ENCODE data around the gene BCAP31.
"Not testable (repeated sequence)": the region's sequence is repeated elsewhere in the genome, so short reads cannot be mapped to it uniquely, and the experiment has no call there.

Gene BCAP31

DNA sequence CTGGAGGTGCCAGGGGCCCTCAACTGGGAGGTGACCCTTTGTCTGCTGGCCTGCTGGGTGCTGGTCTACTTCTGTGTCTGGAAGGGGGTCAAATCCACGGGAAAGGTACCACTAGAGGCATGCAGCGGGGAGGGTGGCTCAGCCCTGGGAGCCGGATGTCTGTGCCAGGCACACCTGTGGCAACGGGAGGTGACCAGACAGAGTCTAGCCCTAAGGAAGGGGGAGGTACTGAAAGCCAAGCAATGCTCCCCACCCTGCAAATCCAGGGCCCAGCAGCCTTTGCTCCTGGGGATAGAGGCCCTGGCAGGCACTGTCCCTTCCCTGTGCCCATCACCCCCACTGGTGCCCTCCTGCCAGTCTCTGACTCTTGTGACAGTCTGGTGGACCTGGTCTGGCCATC lies 32.2 kb downstream of the BCAP31 start:
- TF ChIP-seq TOX (CRISPR knock-in tag; IDR thresholded peaks at IDR 0.05; ENCODE audit: borderline replicate concordance) (no peak), RARB (CRISPR knock-in tag; IDR thresholded peaks at IDR 0.05) (no peak), CSDC2 (CRISPR knock-in tag; IDR thresholded peaks at IDR 0.05) (no peak), OSR1 (CRISPR knock-in tag; IDR thresholded peaks at IDR 0.05) (no peak), BACH2 (CRISPR knock-in tag; IDR thresholded peaks at IDR 0.05; ENCODE audit: borderline replicate concordance) (no peak), TCF4 (CRISPR knock-in tag; IDR thresholded peaks at IDR 0.05; ENCODE audit: borderline replicate concordance) (no peak), ZNF8 (CRISPR knock-in tag; IDR thresholded peaks at IDR 0.05) (no peak), ZFP30 (CRISPR knock-in tag; IDR thresholded peaks at IDR 0.05) (no peak), ISL1 (CRISPR knock-in tag; IDR thresholded peaks at IDR 0.05) (no peak), GLIS3 (CRISPR knock-in tag; IDR thresholded peaks at IDR 0.05) (no peak), CREB5 (CRISPR knock-in tag; IDR thresholded peaks at IDR 0.05; ENCODE audit: low read depth) (no peak), PPARA (CRISPR knock-in tag; IDR thresholded peaks at IDR 0.05; ENCODE audit: borderline replicate concordance) (no peak), ZNF565 (CRISPR knock-in tag; conservative IDR thresholded peaks at IDR 0.05; ENCODE audit: low read depth) (no peak), ZNF70 (CRISPR knock-in tag; IDR thresholded peaks at IDR 0.05) (no peak), ZC3H10 (CRISPR knock-in tag; IDR thresholded peaks at IDR 0.05) (no peak)
- TF ChIP-seq, protein P1, sequence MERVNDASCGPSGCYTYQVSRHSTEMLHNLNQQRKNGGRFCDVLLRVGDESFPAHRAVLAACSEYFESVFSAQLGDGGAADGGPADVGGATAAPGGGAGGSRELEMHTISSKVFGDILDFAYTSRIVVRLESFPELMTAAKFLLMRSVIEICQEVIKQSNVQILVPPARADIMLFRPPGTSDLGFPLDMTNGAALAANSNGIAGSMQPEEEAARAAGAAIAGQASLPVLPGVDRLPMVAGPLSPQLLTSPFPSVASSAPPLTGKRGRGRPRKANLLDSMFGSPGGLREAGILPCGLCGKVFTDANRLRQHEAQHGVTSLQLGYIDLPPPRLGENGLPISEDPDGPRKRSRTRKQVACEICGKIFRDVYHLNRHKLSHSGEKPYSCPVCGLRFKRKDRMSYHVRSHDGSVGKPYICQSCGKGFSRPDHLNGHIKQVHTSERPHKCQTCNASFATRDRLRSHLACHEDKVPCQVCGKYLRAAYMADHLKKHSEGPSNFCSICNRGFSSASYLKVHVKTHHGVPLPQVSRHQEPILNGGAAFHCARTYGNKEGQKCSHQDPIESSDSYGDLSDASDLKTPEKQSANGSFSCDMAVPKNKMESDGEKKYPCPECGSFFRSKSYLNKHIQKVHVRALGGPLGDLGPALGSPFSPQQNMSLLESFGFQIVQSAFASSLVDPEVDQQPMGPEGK (CRISPR knock-in tag; IDR thresholded peaks at IDR 0.05; ENCODE audit: borderline replicate concordance), result no peak
- no peak for ATAC-seq

GRCh38 chrX:153691032-153691827 lies 33.0 kb downstream of the BCAP31 start:
- not testable (repeated sequence) for ATAC-seq

DNA sequence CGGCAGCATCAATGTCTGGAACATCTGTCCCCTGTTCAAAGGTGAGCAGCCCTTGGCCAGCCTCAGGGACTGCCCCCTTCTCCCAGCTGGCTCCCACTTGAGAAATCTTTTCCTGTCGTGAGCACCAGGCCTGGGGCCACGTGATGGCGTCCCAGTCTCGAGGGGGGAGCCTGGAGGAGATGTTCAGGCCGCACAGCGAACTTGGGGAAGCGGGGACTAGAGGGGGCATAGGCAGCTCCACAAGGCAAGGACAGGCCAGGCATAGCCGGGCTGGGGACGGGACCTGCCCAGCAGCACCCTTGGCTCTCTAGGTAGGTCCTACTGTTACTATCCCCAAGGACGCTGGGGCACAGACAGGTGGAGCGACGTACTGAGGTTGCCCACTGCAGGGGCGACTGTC lies 33.7 kb downstream of the BCAP31 start:
- ATAC-seq, result no peak
- TF ChIP-seq CSDC2 (CRISPR knock-in tag; IDR thresholded peaks at IDR 0.05) (no peak), ZFP30 (CRISPR knock-in tag; IDR thresholded peaks at IDR 0.05) (no peak), ZNF70 (CRISPR knock-in tag; IDR thresholded peaks at IDR 0.05) (no peak), ARNTL (CRISPR knock-in tag; IDR thresholded peaks at IDR 0.05; ENCODE audit: borderline replicate concordance, low read depth) (no peak), ZNF8 (CRISPR knock-in tag; IDR thresholded peaks at IDR 0.05) (no peak), BACH2 (CRISPR knock-in tag; IDR thresholded peaks at IDR 0.05; ENCODE audit: borderline replicate concordance) (no peak), ISL1 (CRISPR knock-in tag; IDR thresholded peaks at IDR 0.05) (no peak), PPARA (CRISPR knock-in tag; IDR thresholded peaks at IDR 0.05; ENCODE audit: borderline replicate concordance) (no peak), TSHZ2 (CRISPR knock-in tag; IDR thresholded peaks at IDR 0.05) (no peak), TCF4 (CRISPR knock-in tag; IDR thresholded peaks at IDR 0.05; ENCODE audit: borderline replicate concordance) (no peak), RARB (CRISPR knock-in tag; IDR thresholded peaks at IDR 0.05) (no peak), ZNF565 (CRISPR knock-in tag; conservative IDR thresholded peaks at IDR 0.05; ENCODE audit: low read depth) (no peak), SNAI2 (CRISPR knock-in tag; IDR thresholded peaks at IDR 0.05) (no peak), CSRNP3 (CRISPR knock-in tag; IDR thresholded peaks at IDR 0.05) (no peak), ZFP3 (CRISPR knock-in tag; IDR thresholded peaks at IDR 0.05) (no peak), ZC3H10 (CRISPR knock-in tag; IDR thresholded peaks at IDR 0.05) (no peak), GLIS3 (CRISPR knock-in tag; IDR thresholded peaks at IDR 0.05) (no peak)
- TF ChIP-seq, protein P2, sequence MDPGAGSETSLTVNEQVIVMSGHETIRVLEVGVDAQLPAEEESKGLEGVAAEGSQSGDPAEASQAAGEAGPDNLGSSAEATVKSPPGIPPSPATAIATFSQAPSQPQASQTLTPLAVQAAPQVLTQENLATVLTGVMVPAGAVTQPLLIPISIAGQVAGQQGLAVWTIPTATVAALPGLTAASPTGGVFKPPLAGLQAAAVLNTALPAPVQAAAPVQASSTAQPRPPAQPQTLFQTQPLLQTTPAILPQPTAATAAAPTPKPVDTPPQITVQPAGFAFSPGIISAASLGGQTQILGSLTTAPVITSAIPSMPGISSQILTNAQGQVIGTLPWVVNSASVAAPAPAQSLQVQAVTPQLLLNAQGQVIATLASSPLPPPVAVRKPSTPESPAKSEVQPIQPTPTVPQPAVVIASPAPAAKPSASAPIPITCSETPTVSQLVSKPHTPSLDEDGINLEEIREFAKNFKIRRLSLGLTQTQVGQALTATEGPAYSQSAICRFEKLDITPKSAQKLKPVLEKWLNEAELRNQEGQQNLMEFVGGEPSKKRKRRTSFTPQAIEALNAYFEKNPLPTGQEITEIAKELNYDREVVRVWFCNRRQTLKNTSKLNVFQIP (CRISPR knock-in tag; IDR thresholded peaks at IDR 0.05; ENCODE audit: borderline replicate concordance, low read depth), result no peak
- TF ChIP-seq, protein P1 (CRISPR knock-in tag; IDR thresholded peaks at IDR 0.05; ENCODE audit: borderline replicate concordance), result no peak
